WTC11 (cell line): ENCODE data around the gene RBM34. TPM values are rescaled to one million over a fixed set of nuclear protein-coding genes. Genes with fewer than 3 reads are reported as not detected.

ENCODE experiments used
- ATAC-seq: fragments of 200-7000 bp; cut with Tn5 transposase; 2 replicates; pipeline ENCODE4 v1.10.0; 2021; ENCODE audit warnings: mild to moderate bottlenecking, moderate library complexity
- CTCF ChIA-PET: fragments of 300-600 bp; sonication (Branson Sonifier 250); formaldehyde crosslinking; loops from one replicate; lab custom pipeline; 2021; ENCODE audit warnings: antibody characterized with exemption; lab: Charles Lee
- POLR2A ChIA-PET: fragments of 350-600 bp; sonication (Branson Sonifier 250); formaldehyde crosslinking; loops from one replicate; lab custom pipeline; 2021; ENCODE audit warnings: antibody characterized with exemption; lab: Charles Lee
- DNase-seq: peaks from one replicate; pipeline ENCODE4 v3.0.0; 2021; ENCODE audit warnings: low spot score
- H3K27ac Mint-ChIP-seq: 2 replicates; pipeline ENCODE4 v1.8.0; 2021; ENCODE audit warnings: mixed read lengths
- H3K27me3 Mint-ChIP-seq: 2 replicates; pipeline ENCODE4 v1.8.0; 2021; ENCODE audit warnings: low read depth, mild to moderate bottlenecking, moderate library complexity, mixed read lengths
- H3K36me3 Mint-ChIP-seq: 2 replicates; pipeline ENCODE4 v1.8.0; 2021; ENCODE audit warnings: mixed read lengths
- H3K4me1 Mint-ChIP-seq: 2 replicates; pipeline ENCODE4 v1.8.0; 2022; ENCODE audit warnings: mixed read lengths
- H3K4me3 Mint-ChIP-seq: 2 replicates; pipeline ENCODE4 v1.8.0; 2021; ENCODE audit warnings: mild to moderate bottlenecking, moderate library complexity, mixed read lengths
- H3K9me3 Mint-ChIP-seq: 2 replicates; pipeline ENCODE4 v1.8.0; 2021; ENCODE audit warnings: mixed read lengths
- ESRRA ChIP-seq: sonication (generic); formaldehyde crosslinking; IDR thresholded peaks from 2 replicates; pipeline ENCODE4 v1.8.1; 2022; ENCODE audit warnings: mild to moderate bottlenecking, missing genetic modification reagents, borderline replicate concordance
- FOXK1 ChIP-seq: sonication (generic); formaldehyde crosslinking; IDR thresholded peaks from 2 replicates; pipeline ENCODE4 v1.8.0; 2022; ENCODE audit warnings: mild to moderate bottlenecking, moderate library complexity, missing genetic modification reagents
- GTF2I ChIP-seq: fragments of 250-450 bp; sonication (Bioruptor Pico); conservative IDR thresholded peaks from 2 replicates; pipeline ENCODE4 v1.4.0; 2021; ENCODE audit warnings: mild to moderate bottlenecking
- IRF2 ChIP-seq: sonication (generic); formaldehyde crosslinking; IDR thresholded peaks from 2 replicates; pipeline ENCODE4 v1.8.0; 2022; ENCODE audit warnings: low read depth, missing genetic modification reagents, borderline replicate concordance
- KAT7 ChIP-seq: sonication (generic); formaldehyde crosslinking; IDR thresholded peaks from 2 replicates; pipeline ENCODE4 v1.8.1; 2023; ENCODE audit warnings: missing genetic modification reagents, mild to moderate bottlenecking, borderline replicate concordance
- MYBL2 ChIP-seq: sonication (generic); formaldehyde crosslinking; IDR thresholded peaks from 2 replicates; pipeline ENCODE4 v1.8.1; 2023; ENCODE audit warnings: mild to moderate bottlenecking, moderate library complexity, missing genetic modification reagents
- NR3C1 ChIP-seq: sonication (generic); formaldehyde crosslinking; conservative IDR thresholded peaks from 2 replicates; pipeline ENCODE4 v1.8.1; 2023; ENCODE audit warnings: low read depth, mild to moderate bottlenecking, missing genetic modification reagents
- OVOL2 ChIP-seq: fragments of 250-450 bp; sonication (Bioruptor Pico); IDR thresholded peaks from 2 replicates; pipeline ENCODE4 v1.9.0; 2021; ENCODE audit warnings: mild to moderate bottlenecking, borderline replicate concordance
- SP1 ChIP-seq: sonication (generic); formaldehyde crosslinking; conservative IDR thresholded peaks from 2 replicates; pipeline ENCODE4 v1.8.1; 2022; ENCODE audit warnings: missing genetic modification reagents
- TCF7 ChIP-seq: sonication (generic); formaldehyde crosslinking; IDR thresholded peaks from 2 replicates; pipeline ENCODE4 v1.8.0; 2022; ENCODE audit warnings: mild to moderate bottlenecking, low read depth, missing genetic modification reagents, moderate library complexity
- TEAD1 ChIP-seq: sonication (generic); formaldehyde crosslinking; IDR thresholded peaks from 2 replicates; pipeline ENCODE4 v1.8.0; 2022; ENCODE audit warnings: mild to moderate bottlenecking, missing genetic modification reagents
- ZNF121 ChIP-seq: sonication (generic); formaldehyde crosslinking; IDR thresholded peaks from 2 replicates; pipeline ENCODE4 v1.8.0; 2023; ENCODE audit warnings: missing genetic modification reagents
- ZNF219 ChIP-seq: sonication (generic); formaldehyde crosslinking; IDR thresholded peaks from 2 replicates; pipeline ENCODE4 v1.8.0; 2023; ENCODE audit warnings: missing genetic modification reagents, mild to moderate bottlenecking, borderline replicate concordance
- ZNF423 ChIP-seq: fragments of 250-450 bp; sonication (Bioruptor Pico); IDR thresholded peaks from 2 replicates; pipeline ENCODE4 v2.1.2; 2022; ENCODE audit warnings: mild to moderate bottlenecking, moderate library complexity
- ZNF671 ChIP-seq: fragments of 250-450 bp; sonication (Bioruptor Pico); IDR thresholded peaks from 2 replicates; pipeline ENCODE4 v1.8.0; 2021; ENCODE audit warnings: mild to moderate bottlenecking
- total RNA-seq: library from RNA; stranded (reverse); gene quantifications from 3 replicates; pipeline ENCODE4 v1.2.3, GENCODE V29; 2021
- TF ChIP-seq, protein P1 (sequence below): sonication (generic); formaldehyde crosslinking; conservative IDR thresholded peaks from 2 replicates; pipeline ENCODE4 v1.8.1; 2022; ENCODE audit warnings: mild to moderate bottlenecking, missing genetic modification reagents
- TF ChIP-seq, protein P2 (sequence below): sonication (generic); formaldehyde crosslinking; IDR thresholded peaks from 2 replicates; pipeline ENCODE4 v1.8.1; 2023; ENCODE audit warnings: mild to moderate bottlenecking, missing genetic modification reagents, moderate library complexity
- TF ChIP-seq, protein P3 (sequence below): fragments of 250-450 bp; sonication (Bioruptor Pico); IDR thresholded peaks from 2 replicates; pipeline ENCODE4 v1.9.0; 2021; ENCODE audit warnings: moderate library complexity, mild to moderate bottlenecking, inconsistent platforms, borderline replicate concordance
- TF ChIP-seq, protein P4 (sequence below): sonication (generic); formaldehyde crosslinking; IDR thresholded peaks from 2 replicates; pipeline ENCODE4 v1.8.0; 2022; ENCODE audit warnings: mild to moderate bottlenecking, missing genetic modification reagents
- TF ChIP-seq, protein P5 (sequence below): sonication (generic); formaldehyde crosslinking; IDR thresholded peaks from 2 replicates; pipeline ENCODE4 v1.8.1; 2022; ENCODE audit warnings: low read depth, missing genetic modification reagents, borderline replicate concordance
- TF ChIP-seq, protein P6 (sequence below): sonication (generic); formaldehyde crosslinking; IDR thresholded peaks from 2 replicates; pipeline ENCODE4 v1.8.0; 2022; ENCODE audit warnings: mild to moderate bottlenecking, missing genetic modification reagents
- TF ChIP-seq, protein P7 (sequence below): fragments of 250-450 bp; sonication (Bioruptor Pico); IDR thresholded peaks from 2 replicates; pipeline ENCODE4 v1.9.0; 2021; ENCODE audit warnings: mild to moderate bottlenecking
- TF ChIP-seq, protein P8 (sequence below): fragments of 250-450 bp; sonication (Bioruptor Pico); IDR thresholded peaks from 2 replicates; pipeline ENCODE4 v1.8.0; 2021; ENCODE audit warnings: mild to moderate bottlenecking
- TF ChIP-seq, protein P9 (sequence below): sonication (generic); formaldehyde crosslinking; IDR thresholded peaks from 2 replicates; pipeline ENCODE4 v1.8.1; 2022; ENCODE audit warnings: low read depth, mild to moderate bottlenecking, moderate library complexity, missing genetic modification reagents, borderline replicate concordance

Gene RBM34
- total RNA-seq, 1 experiment from 2014 or later: 112 TPM

DNA sequence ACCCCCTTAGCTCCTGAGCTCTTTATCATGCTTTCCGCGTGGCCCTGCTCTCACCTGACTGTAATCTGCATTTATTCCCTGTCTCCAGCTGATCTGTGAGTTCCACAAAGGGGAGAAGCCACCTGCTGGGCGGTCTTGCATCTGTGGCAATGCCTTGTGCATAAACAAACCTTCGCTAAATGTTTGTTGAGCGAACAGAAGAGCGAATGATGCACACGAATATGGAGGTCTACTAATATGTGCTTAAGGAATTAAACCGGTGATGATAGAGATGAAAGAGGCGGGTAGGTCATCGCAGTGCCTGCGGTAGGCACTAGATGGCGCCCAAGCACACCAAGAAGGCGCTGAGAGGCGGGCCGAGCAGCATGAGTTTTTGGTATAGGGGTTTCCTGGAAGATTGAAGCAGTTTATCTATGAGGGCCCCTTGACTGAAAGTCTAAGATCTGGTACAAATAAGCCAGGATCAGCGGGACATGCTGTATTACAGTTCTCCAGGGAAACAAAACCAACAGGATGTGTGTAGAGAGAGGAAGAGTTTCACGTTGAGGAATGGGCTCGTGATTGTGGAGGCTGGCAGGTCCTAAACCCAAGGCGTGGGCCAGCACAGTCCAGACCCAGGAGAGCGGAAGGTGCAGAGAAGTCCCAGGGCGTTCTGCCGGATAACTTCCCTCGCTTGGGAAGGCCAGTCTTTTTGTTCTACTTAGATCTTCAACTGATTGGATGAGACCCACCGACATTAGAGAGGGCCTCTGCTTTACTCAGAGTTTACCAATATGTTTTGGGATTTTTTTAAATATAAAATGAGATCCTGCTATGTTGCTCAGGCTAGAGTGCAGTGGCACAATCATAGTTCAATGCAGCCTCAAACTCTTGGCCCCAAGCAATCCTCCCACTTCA is 67.1 kb downstream of the RBM34 start:
- peaks cover 36% of the 10 kb centered on the region for H3K4me1 Mint-ChIP-seq
- peak; percentile 64 for ATAC-seq
- H3K4me3 Mint-ChIP-seq: peak overlapping the region; percentile 67
- H3K27ac Mint-ChIP-seq: peak overlapping the region; percentile 14; the same call in 1 of the 2 replicates
- no peaks in the 10 kb centered on the region; the same call in 1 of the 2 replicates for H3K27me3 Mint-ChIP-seq
- no peaks in the 10 kb centered on the region for H3K36me3 Mint-ChIP-seq
- no peaks in the 10 kb centered on the region for H3K9me3 Mint-ChIP-seq
- DNase-seq: peak; percentile 87
- CTCF ChIA-PET: interaction anchor here (0.6 to 1.8 kb wide), 57 partner anchors 10 to 969 kb away, joined by 3 to 37 read pairs (median 4); partner anchors contain the start of genes B3GALNT2, COA6 and IRF2BP2
- POLR2A ChIA-PET: interaction anchor here (0.5 kb wide), 1 partner anchor 10 kb away, joined by 3 read pairs; no protein-coding TSS in a partner anchor
- TF ChIP-seq TEAD1 (CRISPR knock-in tag) (no peak), MYBL2 (CRISPR knock-in tag) (no peak), FOXK1 (no peak), KAT7 (CRISPR knock-in tag) (no peak), ZNF219 (CRISPR knock-in tag) (no peak), ZNF423 (no peak), NR3C1 (CRISPR knock-in tag) (no peak), SP1 (CRISPR knock-in tag) (peak; percentile 43; the same call in 1 of the 2 replicates), ESRRA (CRISPR knock-in tag) (no peak), ZNF121 (CRISPR knock-in tag) (peak; percentile 86; the same call in 1 of the 2 replicates), GTF2I (CRISPR knock-in tag) (0 out of 2 replicates have a peak, but pooled peaks have one; percentile 3), OVOL2 (CRISPR knock-in tag) (no peak), TCF7 (CRISPR knock-in tag) (no peak), IRF2 (CRISPR knock-in tag) (no peak), ZNF671 (CRISPR knock-in tag) (no peak)
- TF ChIP-seq, protein P1, sequence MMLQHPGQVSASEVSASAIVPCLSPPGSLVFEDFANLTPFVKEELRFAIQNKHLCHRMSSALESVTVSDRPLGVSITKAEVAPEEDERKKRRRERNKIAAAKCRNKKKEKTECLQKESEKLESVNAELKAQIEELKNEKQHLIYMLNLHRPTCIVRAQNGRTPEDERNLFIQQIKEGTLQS (CRISPR knock-in tag): no peak
- TF ChIP-seq, protein P2, sequence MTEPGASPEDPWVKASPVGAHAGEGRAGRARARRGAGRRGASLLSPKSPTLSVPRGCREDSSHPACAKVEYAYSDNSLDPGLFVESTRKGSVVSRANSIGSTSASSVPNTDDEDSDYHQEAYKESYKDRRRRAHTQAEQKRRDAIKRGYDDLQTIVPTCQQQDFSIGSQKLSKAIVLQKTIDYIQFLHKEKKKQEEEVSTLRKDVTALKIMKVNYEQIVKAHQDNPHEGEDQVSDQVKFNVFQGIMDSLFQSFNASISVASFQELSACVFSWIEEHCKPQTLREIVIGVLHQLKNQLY (CRISPR knock-in tag): no peak
- TF ChIP-seq, protein P3, sequence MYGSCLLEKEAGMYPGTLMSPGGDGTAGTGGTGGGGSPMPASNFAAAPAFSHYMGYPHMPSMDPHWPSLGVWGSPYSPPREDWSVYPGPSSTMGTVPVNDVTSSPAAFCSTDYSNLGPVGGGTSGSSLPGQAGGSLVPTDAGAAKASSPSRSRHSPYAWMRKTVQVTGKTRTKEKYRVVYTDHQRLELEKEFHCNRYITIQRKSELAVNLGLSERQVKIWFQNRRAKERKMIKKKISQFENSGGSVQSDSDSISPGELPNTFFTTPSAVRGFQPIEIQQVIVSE (CRISPR knock-in tag): no peak
- TF ChIP-seq, protein P4, sequence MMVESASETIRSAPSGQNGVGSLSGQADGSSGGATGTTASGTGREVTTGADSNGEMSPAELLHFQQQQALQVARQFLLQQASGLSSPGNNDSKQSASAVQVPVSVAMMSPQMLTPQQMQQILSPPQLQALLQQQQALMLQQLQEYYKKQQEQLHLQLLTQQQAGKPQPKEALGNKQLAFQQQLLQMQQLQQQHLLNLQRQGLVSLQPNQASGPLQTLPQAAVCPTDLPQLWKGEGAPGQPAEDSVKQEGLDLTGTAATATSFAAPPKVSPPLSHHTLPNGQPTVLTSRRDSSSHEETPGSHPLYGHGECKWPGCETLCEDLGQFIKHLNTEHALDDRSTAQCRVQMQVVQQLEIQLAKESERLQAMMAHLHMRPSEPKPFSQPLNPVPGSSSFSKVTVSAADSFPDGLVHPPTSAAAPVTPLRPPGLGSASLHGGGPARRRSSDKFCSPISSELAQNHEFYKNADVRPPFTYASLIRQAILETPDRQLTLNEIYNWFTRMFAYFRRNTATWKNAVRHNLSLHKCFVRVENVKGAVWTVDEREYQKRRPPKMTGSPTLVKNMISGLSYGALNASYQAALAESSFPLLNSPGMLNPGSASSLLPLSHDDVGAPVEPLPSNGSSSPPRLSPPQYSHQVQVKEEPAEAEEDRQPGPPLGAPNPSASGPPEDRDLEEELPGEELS (CRISPR knock-in tag): no peak
- TF ChIP-seq, protein P5, sequence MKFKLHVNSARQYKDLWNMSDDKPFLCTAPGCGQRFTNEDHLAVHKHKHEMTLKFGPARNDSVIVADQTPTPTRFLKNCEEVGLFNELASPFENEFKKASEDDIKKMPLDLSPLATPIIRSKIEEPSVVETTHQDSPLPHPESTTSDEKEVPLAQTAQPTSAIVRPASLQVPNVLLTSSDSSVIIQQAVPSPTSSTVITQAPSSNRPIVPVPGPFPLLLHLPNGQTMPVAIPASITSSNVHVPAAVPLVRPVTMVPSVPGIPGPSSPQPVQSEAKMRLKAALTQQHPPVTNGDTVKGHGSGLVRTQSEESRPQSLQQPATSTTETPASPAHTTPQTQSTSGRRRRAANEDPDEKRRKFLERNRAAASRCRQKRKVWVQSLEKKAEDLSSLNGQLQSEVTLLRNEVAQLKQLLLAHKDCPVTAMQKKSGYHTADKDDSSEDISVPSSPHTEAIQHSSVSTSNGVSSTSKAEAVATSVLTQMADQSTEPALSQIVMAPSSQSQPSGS (CRISPR knock-in tag): no peak
- TF ChIP-seq, protein P6, sequence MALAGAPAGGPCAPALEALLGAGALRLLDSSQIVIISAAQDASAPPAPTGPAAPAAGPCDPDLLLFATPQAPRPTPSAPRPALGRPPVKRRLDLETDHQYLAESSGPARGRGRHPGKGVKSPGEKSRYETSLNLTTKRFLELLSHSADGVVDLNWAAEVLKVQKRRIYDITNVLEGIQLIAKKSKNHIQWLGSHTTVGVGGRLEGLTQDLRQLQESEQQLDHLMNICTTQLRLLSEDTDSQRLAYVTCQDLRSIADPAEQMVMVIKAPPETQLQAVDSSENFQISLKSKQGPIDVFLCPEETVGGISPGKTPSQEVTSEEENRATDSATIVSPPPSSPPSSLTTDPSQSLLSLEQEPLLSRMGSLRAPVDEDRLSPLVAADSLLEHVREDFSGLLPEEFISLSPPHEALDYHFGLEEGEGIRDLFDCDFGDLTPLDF (CRISPR knock-in tag): no peak
- TF ChIP-seq, protein P7, sequence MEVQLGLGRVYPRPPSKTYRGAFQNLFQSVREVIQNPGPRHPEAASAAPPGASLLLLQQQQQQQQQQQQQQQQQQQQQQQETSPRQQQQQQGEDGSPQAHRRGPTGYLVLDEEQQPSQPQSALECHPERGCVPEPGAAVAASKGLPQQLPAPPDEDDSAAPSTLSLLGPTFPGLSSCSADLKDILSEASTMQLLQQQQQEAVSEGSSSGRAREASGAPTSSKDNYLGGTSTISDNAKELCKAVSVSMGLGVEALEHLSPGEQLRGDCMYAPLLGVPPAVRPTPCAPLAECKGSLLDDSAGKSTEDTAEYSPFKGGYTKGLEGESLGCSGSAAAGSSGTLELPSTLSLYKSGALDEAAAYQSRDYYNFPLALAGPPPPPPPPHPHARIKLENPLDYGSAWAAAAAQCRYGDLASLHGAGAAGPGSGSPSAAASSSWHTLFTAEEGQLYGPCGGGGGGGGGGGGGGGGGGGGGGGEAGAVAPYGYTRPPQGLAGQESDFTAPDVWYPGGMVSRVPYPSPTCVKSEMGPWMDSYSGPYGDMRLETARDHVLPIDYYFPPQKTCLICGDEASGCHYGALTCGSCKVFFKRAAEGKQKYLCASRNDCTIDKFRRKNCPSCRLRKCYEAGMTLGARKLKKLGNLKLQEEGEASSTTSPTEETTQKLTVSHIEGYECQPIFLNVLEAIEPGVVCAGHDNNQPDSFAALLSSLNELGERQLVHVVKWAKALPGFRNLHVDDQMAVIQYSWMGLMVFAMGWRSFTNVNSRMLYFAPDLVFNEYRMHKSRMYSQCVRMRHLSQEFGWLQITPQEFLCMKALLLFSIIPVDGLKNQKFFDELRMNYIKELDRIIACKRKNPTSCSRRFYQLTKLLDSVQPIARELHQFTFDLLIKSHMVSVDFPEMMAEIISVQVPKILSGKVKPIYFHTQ (CRISPR knock-in tag): no peak
- TF ChIP-seq, protein P8, sequence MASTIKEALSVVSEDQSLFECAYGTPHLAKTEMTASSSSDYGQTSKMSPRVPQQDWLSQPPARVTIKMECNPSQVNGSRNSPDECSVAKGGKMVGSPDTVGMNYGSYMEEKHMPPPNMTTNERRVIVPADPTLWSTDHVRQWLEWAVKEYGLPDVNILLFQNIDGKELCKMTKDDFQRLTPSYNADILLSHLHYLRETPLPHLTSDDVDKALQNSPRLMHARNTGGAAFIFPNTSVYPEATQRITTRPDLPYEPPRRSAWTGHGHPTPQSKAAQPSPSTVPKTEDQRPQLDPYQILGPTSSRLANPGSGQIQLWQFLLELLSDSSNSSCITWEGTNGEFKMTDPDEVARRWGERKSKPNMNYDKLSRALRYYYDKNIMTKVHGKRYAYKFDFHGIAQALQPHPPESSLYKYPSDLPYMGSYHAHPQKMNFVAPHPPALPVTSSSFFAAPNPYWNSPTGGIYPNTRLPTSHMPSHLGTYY: no peak
- TF ChIP-seq, protein P9, sequence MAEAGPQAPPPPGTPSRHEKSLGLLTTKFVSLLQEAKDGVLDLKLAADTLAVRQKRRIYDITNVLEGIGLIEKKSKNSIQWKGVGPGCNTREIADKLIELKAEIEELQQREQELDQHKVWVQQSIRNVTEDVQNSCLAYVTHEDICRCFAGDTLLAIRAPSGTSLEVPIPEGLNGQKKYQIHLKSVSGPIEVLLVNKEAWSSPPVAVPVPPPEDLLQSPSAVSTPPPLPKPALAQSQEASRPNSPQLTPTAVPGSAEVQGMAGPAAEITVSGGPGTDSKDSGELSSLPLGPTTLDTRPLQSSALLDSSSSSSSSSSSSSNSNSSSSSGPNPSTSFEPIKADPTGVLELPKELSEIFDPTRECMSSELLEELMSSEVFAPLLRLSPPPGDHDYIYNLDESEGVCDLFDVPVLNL (CRISPR knock-in tag): no peak
